ENCODE data around the gene LITAFD.

Gene LITAFD

GRCh38 chr16:8919089-8919933 is 37.2 kb downstream of the LITAFD start:
- no peak overlapping the region for H3K4me3 ChIP-seq (ENCODE audit: low read depth, low read length)
- DNase-seq (ENCODE audit: low read depth): no peak
- no peak for TF ChIP-seq CTCF (conservative IDR thresholded peaks at IDR 0.05; ENCODE audit: low read depth, low read length)

DNA sequence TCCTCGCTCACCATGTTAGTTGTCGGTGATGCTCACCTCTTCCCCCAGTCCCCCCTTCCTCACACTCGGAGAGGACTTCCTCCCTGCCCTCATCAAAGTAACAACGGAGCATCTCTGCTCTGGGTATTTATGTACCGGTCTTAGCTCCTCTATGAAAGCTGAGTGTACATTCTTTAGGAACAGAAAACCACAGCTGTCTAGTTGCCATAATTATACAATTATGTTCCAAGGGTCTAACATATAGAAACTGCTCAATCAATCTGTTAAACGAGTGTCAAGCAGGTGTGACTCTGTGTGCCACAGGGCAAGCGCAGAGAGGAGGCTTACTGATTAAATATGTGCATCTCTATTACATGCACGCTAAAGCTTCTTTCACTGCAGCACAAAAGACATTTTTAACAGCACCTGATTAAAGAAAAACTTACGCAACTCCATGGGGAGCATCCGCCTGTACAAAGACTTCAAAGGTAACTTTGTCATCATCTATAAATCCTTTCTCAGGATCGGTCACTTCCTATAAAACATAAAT is 37.8 kb downstream of the LITAFD start:
- TF ChIP-seq CTCF (conservative IDR thresholded peaks at IDR 0.05; ENCODE audit: low read depth, low read length): no peak
- no peak for DNase-seq (ENCODE audit: low read depth)

GRCh38 chr16:8920645-8921346 is 38.6 kb downstream of the LITAFD start:
- DNase-seq (ENCODE audit: low read depth): peak; percentile 46
- no peak for TF ChIP-seq CTCF (conservative IDR thresholded peaks at IDR 0.05; ENCODE audit: low read depth, low read length)
- no peak overlapping the region for H3K4me3 ChIP-seq (ENCODE audit: low read depth, low read length)

More for the DNA sequence above, 37.8 kb downstream of the LITAFD start:
- H3K4me3 ChIP-seq (ENCODE audit: low read depth, low read length): no peak overlapping the region

- DNase-seq (ENCODE audit: low read depth): no peak
- TF ChIP-seq CTCF (conservative IDR thresholded peaks at IDR 0.05; ENCODE audit: low read depth, low read length): no peak
- H3K4me3 ChIP-seq (ENCODE audit: low read depth, low read length): no peak overlapping the region
These were observed 39.3 kb downstream of the LITAFD start for GRCh38 chr16:8921347-8921984.

GRCh38 chr16:8923199-8923598 is 41.0 kb downstream of the LITAFD start:
- TF ChIP-seq CTCF (conservative IDR thresholded peaks at IDR 0.05; ENCODE audit: low read depth, low read length): no peak
- DNase-seq (ENCODE audit: low read depth): no peak
- no peak overlapping the region for H3K4me3 ChIP-seq (ENCODE audit: low read depth, low read length)

DNA sequence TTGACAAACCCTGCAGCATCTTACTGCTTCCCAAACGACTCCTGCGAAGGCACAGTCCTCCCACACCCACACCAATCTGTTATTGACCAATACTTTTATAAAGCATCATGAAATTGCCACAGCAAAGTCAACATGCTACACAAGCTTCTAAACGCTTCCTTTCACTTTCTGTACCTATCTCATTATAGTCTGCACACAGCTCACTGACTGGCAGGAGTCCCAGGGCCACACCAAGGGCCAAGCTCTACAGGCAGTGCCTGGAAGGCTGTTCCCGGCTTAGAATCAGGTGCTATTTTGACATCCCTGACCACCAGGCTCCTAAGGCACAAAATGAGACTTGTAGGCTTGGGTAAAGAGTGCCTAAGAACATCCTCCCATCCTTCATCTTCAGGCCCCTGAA is 42.1 kb downstream of the LITAFD start:
- TF ChIP-seq CTCF (conservative IDR thresholded peaks at IDR 0.05; ENCODE audit: low read depth, low read length): no peak
- DNase-seq (ENCODE audit: low read depth): peak; percentile 34
- H3K4me3 ChIP-seq (ENCODE audit: low read depth, low read length): no peak overlapping the region

Data from choroid plexus epithelial cell (primary cell).